RKO (cell line): ENCODE results near the gene PUM1.

Source experiments
- DNase-seq: peaks from one replicate; pipeline ENCODE4 v3.0.0-alpha.2; 2016; ENCODE audit warnings: low spot score

Gene PUM1

DNA sequence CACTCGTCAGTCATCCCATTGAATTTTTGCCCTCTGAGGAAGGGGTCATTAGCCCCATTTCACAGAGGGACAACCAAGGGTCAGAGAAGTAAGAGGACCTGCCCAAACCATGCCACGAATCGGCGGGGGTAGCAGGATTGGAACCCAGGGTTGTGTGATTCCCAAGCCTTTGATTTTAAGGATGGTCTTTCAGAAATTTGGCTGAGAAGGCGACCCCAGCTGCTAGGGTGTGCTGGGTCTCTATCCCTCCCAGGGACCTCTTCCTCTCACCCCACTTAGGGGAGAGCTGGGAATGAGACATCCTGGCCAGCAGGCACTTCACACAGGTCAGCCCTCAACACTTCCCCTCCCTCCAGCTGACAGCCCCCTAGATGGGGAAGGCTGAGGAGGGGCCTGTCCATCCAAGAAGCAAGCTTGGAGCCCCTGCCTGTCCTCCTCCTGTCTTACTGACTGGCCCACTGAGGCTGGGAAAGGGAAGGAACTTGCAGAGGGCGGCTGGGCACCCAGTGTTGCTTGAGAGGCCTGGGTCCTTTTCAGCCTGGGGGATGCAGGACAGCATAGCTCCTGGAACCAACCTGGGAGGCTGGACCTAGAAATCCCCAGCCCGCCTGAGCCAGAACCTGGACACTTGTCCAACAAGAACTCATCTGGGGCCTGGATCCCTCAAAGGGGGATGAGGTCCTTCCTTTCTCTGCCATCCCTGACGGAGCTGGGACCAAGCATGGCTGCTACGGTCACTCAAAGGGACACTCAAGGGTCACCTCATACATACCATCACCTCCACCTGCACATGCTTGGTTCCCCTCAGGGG lies 158.7 kb downstream of the PUM1 start:
- no peak for DNase-seq

GRCh38 chr1:30905916-30906620 lies 159.4 kb downstream of the PUM1 start:
- DNase-seq, result no peak

DNA sequence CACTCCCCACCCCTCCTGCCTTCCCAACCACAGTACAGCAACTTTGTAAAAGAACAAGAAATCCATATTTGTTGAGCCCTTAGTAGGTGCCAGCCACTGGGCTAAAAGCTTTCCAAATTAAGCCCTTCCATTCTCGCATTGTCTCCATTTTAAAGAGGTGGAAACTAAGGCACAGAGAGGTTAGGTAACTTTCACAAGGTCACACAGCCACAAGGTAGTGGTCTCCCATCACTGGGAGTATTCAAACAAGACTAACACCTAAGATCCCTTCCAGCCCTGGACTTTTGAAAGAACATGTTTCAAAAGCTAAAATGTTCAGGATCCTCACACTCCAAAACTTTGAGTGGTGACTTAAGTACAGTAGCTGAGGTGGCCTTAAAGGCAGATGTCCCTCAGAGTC lies 160.1 kb downstream of the PUM1 start:
- DNase-seq, result no peak

- DNase-seq, result no peak
Measured at GRCh38 chr1:30904962-30905335, 160.6 kb downstream of the PUM1 start.

DNA sequence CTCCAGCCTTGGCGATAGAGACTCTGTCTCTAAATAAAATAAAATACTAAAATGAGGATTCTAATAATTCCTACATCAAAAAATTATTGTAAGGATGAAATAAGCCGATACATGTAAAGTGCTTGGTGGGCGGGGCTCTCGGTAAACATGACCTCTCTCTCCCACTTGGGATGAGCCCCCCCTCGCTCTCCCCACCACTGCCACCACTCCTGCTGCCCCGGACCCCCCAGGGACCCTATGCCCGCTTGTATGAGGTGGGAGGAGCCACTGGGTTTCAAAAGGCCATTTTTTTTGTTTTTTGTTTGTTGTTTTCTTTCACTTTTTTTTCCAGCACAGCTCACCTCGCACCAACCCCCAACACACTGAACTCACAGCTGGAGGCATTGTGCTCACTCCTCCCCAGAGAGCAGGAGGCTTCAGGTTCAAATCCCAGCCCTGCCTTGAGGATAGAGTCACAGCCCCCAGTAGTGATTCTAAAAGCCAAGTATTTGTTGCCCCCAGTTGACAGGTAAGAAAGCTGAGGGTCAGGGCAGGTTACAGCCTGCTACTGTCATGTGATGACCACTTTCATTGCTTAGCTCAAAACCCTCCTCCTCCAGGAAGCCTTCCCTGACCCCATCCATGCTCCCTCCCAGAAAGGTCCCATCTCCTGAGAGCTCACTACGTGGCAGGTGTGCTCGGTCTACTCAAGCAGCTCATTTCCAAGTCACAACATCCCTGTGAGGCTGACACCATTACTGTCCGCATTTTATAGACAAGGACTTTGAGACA lies 161.1 kb downstream of the PUM1 start:
- DNase-seq, result no peak

DNA sequence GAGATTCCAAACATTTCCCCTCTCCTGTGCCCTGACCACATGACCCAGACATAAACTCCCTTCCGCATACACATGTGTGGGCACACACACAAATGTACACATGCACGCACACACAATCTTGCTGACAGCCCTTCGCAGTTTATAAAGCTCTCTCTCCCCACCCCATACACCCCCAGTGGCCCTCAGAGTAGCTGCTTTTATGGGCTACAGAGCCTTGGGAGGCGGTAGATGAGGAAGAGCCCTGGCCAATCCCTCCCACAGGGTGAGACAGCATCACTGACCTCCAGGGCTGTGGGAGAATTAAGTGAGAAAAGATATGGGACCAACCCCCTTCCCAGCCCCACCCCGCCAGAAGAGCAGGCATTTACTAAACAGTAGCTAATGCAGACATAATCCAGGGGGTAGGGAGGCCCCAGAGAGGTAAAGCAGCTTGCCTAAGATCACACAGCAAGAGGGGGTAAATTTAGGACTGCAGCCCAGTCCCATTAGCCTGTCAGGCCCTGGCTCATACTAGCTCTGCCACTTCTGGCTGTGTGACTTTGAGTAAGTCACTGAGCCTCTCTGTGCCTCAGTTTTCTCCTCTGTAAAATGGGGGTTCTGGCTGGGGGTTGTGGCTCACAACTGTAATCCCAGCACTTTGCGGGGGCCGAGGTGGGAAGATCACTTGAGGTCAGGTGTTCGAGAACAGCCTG lies 162.0 kb downstream of the PUM1 start:
- no peak for DNase-seq

- DNase-seq, result no peak
Measured at GRCh38 chr1:30902593-30903290, 162.8 kb downstream of the PUM1 start.

GRCh38 chr1:30901798-30902581 lies 163.5 kb downstream of the PUM1 start:
- no peak for DNase-seq

DNA sequence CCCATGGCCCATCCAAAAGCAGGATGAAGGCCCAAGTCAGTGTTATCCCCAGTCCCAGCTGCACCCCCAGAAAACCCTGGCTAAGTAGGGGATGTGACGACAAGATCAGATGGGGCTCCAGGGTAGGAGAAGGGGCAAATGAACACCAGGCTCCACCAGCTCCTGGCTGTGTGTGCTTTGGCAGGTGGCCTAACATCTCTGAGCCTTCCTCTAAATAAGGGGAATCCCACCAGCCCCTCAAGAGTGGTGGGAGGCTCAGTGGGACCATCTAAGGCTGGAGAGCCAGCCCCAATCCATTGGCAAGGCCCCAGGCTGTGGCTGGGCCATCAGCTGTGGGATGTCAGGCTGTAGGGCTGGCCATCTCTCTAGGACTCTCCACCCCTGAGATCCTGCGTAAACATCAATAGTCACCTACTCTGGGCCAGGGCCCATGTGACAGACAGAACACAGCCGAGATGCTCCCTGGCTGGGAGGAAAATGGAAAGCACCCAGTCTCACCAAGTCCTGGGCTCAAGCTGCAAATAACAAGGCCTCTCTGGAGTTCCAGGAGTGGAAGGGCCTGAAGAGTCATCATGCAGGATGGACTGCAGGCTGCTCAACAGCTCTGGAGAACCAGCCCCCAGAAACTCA lies 164.5 kb downstream of the PUM1 start:
- no peak for DNase-seq

DNA sequence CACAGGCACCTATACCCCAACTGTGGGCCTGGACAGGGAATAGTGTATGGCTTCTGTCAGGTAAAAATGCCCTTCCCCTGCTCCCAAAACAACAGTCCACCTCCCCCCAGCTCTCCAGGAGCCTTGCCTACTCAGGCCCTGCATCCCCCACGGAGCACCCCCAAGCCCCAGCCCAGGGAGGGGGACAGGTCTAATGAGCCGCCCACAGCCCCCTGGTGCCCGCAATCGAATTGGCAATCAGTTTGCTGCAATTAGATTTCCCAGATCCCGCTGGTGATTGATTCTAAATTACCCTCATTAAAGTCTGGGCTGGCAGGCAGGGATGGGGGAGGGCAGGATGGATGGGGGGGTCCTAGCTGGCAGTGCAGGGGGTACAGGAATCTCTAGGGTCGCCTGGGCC lies 165.0 kb downstream of the PUM1 start:
- DNase-seq, result no peak

- no peak for DNase-seq
Measured at GRCh38 chr1:30899577-30900389, 165.7 kb downstream of the PUM1 start.

DNA sequence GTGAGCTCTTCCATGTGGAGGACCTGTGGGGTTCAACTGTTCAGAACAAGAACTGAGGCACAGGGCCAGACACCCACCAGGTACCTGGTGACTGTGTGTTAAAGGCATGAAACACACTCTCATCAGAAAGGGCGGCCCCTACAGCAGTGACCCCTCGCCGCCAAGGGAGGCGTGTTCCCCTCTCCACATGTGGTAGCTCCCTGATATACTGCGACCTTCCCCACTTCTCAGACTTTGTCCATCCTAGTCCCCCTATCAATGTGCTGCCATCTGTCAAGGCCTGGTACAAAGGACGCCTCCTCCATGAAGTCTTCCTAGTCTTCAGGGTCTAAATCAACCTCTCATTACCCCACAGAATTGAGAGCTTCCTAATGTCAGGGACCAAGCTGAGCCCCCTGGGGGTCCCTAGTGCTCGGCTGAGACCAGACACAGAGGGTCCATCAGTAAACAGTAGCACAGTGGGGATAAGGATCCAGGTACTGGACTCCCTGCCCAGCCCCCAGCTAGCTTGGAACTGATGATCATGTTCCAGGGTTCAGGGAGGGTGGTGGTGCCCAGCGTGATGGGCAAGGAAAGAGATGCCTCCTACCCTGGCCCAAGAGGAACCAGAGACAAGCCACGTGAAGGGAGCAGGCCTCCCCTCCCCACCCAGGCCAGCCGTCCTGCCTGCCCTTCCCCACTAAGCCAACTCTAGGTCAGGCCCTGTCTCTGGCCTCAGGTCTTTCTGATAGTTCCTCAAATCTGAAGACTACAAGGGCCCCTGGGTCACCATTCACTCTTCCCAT lies 167.3 kb downstream of the PUM1 start:
- DNase-seq, result no peak

DNA sequence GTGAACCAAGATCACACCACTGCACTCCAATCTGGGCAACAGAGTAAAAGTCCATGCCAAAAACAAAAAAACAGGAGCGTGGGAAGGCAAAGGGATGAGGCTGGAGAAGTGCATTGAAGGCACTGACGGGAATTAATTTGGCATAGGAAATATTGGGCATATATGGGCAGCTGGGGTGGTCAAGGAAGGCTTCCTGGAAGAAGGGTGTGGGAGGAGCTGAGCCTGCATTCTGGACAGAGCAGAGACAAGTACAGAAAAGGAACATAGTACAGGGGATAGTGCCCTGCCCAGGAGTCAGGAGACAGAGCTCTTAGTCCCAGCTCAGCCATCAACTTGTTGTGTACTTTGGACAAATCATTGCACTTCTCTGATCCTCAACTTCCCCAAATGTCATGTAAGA lies 168.6 kb downstream of the PUM1 start:
- no peak for DNase-seq

DNA sequence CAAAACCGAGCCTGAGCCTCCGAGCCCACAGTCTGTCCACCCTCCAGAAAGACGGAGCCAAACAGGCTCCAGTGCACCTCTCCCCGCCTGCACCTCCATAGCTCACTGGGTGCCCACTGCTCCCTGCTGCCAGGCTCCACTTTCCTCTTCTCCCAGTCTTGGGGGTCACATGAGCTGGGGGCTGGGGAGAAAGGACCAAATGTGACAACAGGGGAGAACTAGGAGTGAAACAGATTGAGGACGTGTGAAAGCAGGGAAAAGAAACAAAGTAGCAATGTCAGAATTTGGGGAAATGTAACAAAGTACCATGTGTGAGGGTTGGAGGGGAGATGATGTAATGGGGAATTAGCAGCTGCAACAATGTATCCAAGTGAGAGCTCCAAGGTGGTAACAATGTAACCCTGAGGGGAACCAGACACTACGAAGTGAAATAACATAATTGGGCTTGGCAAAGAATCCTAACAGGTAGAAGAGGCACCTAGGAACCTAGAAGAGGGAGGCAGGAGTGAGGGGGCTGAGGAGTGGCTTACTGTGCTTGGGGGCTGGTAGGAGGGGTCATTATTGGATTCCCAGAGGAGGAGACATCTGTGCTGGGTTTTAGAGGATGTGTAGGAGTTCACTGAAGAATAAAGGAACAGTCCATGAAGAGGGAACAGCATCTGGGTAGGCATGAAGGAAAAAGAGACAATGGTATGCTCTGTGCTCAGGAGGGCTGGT lies 169.4 kb downstream of the PUM1 start:
- no peak for DNase-seq

DNA sequence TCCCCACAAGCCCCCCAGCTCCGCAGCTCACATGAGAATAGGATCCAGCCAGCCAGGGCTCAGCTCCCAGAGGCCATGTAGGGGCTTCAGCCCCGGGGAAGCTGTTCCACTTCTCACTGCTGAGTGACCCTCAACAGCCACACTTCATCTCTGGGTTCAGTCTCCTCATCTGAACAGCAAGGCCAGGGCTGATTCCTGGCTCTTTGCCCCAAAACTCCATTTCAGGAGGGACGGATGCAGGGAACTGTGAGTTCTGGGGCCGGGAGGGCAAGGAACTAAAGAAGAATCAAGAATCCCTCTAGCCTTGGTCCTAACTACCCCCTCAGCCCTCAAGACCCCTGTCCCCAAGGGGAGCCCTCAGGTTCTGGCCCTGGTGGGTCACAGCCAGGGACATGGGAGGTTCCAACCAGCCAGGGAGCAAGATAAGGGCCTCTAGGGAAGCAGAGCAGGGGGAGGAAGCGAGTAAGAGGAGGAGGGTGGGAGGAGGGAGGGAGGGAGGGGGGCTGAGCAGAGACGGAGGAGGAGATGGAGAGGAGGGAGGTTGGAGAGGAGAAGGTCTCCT lies 170.1 kb downstream of the PUM1 start:
- DNase-seq, result no peak

DNA sequence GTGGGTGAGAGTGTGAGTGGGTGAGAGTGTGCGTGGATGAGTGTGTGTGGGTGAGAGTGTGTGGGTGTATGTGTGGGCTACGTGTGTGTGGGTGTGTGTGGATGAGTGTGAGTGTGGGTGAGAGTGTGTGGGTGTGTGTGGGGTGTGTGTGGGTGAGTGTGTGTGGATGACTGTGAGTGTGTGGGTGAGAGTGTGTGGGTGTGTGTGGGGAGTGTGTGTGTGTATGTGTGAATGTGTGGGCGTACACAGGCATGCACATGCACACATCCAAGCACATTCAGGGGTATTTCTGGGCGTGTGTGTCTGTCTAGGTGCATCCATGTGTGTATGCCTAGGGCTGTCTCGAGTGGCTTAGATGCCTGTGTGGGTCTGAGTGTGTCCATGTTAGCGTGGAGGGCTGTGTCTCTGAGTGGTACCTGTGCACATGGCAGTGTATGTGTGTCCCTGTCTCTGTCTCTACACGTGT lies 171.0 kb downstream of the PUM1 start:
- no peak for DNase-seq

GRCh38 chr1:30893776-30894507 lies 171.6 kb downstream of the PUM1 start:
- DNase-seq, result no peak
